Kidney (tissue), 14 donors: ENCODE measurements around the gene ALPL. TPM values are rescaled to one million over a fixed set of nuclear protein-coding genes. Genes with fewer than 3 reads are reported as not detected.

Experiments used
- DNase-seq, 5 donors: peaks; one replicate each; pipeline ENCODE4 v3.0.0-alpha.2; 2013 to 2020
- FAIRE-seq: peaks from 2 replicates; lab custom pipeline; 2012; peaks lifted over from hg19 to GRCh38; lab: Jason Lieb, UNC
- H3K27ac ChIP-seq, 2 donors: one replicate each; pipeline ENCODE4 v1.7.0; 2013; ENCODE audit warnings: low read depth in 2 of 2, low read length in 2 of 2, inconsistent platforms in 1 of 2
- H3K27me3 ChIP-seq: one replicate; pipeline ENCODE4 v1.7.1; 2013; ENCODE audit warnings: low read length, inconsistent platforms; ENCODE audit not compliant: control insufficient read depth, insufficient read depth
- H3K36me3 ChIP-seq, 3 donors: one replicate each; pipeline versions ENCODE4 v1.7.0 to v1.7.1; 2013; ENCODE audit warnings: low read length in 3 of 3, control low read depth in 1 of 3, inconsistent platforms in 1 of 3; ENCODE audit not compliant: insufficient read depth in 3 of 3, control insufficient read depth in 2 of 3
- H3K4me1 ChIP-seq, 3 donors: one replicate each; pipeline versions ENCODE4 v1.7.0 to v1.7.1; 2013; ENCODE audit warnings: low read length in 3 of 3, inconsistent platforms in 1 of 3, low read depth in 1 of 3; ENCODE audit not compliant: control insufficient read depth in 2 of 3, insufficient read depth in 2 of 3
- H3K4me3 ChIP-seq, 3 donors: one replicate each; pipeline versions ENCODE4 v1.7.0 to v1.8.1; 2013; ENCODE audit warnings: low read length in 3 of 3, control low read depth in 1 of 3, inconsistent platforms in 1 of 3
- H3K9ac ChIP-seq, 3 donors: one replicate each; pipeline versions ENCODE4 v1.7.0 to v1.7.1; 2013; ENCODE audit warnings: low read length in 3 of 3, control low read depth in 1 of 3, inconsistent platforms in 1 of 3
- H3K9me3 ChIP-seq, 3 donors: one replicate each; pipeline versions ENCODE4 v1.7.0 to v1.7.1; 2013; ENCODE audit warnings: low read length in 3 of 3, control low read depth in 1 of 3, inconsistent platforms in 1 of 3; ENCODE audit not compliant: control insufficient read depth in 2 of 3, insufficient read depth in 1 of 3
- CTCF ChIP-seq: IDR thresholded peaks from 3 replicates; pipeline ENCODE4 v1.5.1; 2012; ENCODE audit warnings: mild to moderate bottlenecking, moderate library complexity, borderline replicate concordance; ENCODE audit not compliant: insufficient read depth; ENCODE audit errors: extremely low read depth
- intact Hi-C: fragments of 100-400 bp; cut with DNase I; formaldehyde crosslinking; loops from one replicate; pipeline ENCODE4 v1.11.1; 2022
- polyA plus RNA-seq: library from polyadenylated mRNA; stranded (reverse); fragments of 350-450 nt; fragmentation: Illumina TruSeq; extraction: RNeasy Lipid Tissue Mini Kit (QIAGEN cat#74804); gene quantifications from one replicate; pipeline ENCODE4 v1.2.3, GENCODE V29; 2014; ENCODE audit warnings: low read depth, low replicate concordance; ENCODE audit not compliant: insufficient read depth
- total RNA-seq: library from RNA; stranded (reverse); fragmentation: NEBNext Ultra II Directional; extraction: Animal tissue kit (Norgen Biotek cat#: 25700); gene quantifications from one replicate; pipeline ENCODE4 v1.2.1, GENCODE V29; 2021
- donor health status: control.
- donor health status: control.
- donor health status: control.
- donor health status: control.
- donor health status: control.
- donor health status: DM: yes; HTN: yes; CAD: no.
- donor health status: Normal renal cell carcinoma (clear cell type).

ALPL gene
- total and polyA plus RNA-seq, 2 donors from 2014 or later = 8.4 to 133 TPM

DNA sequence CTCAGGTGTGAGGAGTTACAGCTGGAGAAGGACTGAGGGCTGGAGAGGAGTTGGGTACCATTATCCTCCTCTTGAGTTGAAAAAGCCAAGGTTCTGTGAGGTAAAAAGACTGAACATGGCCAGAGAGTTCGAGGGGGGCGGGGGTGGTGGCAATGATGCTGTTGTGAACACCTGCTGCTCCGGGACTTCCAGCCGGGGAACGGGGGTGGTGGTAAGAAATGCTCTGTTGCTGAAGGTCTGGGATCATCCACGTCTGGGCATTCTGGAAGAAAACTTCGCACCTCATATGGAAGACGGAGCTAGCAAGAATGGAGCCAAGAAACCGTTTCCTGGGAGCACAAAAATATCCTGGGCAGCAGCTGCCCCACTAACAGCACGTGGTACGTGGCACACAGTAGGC, 20.1 kb upstream of the ALPL start:
- intact Hi-C loops = no loop called here
- H3K9ac ChIP-seq = no peak overlapping the region
- H3K27ac ChIP-seq = no peak overlapping the region
- no peak overlapping the region for H3K4me3 ChIP-seq
- no peaks in the 10 kb centered on the region for H3K9me3 ChIP-seq
- H3K4me1 ChIP-seq = no peaks in the 10 kb centered on the region
- FAIRE-seq (no peak), DNase-seq (no peak)
- H3K36me3 ChIP-seq = no peaks in the 10 kb centered on the region
- H3K27me3 ChIP-seq = no peaks in the 10 kb centered on the region
- TF ChIP-seq CTCF = no peak

- Histone ChIP-seq H3K27ac (no peak overlapping the region), H3K9ac (no peak overlapping the region), H3K9me3 (no peaks in the 10 kb centered on the region), H3K4me3 (no peak overlapping the region), H3K27me3 (no peaks in the 10 kb centered on the region), H3K36me3 (no peaks in the 10 kb centered on the region), H3K4me1 (no peaks in the 10 kb centered on the region)
- FAIRE-seq (no peak), DNase-seq (peak in 1 of 5 donors; percentile 28)
- TF ChIP-seq CTCF = peak; percentile 16
- intact Hi-C loops = no loop called here
Observed at GRCh38 chr1:21490774-21491487, 18.3 kb upstream of the ALPL start.

DNA sequence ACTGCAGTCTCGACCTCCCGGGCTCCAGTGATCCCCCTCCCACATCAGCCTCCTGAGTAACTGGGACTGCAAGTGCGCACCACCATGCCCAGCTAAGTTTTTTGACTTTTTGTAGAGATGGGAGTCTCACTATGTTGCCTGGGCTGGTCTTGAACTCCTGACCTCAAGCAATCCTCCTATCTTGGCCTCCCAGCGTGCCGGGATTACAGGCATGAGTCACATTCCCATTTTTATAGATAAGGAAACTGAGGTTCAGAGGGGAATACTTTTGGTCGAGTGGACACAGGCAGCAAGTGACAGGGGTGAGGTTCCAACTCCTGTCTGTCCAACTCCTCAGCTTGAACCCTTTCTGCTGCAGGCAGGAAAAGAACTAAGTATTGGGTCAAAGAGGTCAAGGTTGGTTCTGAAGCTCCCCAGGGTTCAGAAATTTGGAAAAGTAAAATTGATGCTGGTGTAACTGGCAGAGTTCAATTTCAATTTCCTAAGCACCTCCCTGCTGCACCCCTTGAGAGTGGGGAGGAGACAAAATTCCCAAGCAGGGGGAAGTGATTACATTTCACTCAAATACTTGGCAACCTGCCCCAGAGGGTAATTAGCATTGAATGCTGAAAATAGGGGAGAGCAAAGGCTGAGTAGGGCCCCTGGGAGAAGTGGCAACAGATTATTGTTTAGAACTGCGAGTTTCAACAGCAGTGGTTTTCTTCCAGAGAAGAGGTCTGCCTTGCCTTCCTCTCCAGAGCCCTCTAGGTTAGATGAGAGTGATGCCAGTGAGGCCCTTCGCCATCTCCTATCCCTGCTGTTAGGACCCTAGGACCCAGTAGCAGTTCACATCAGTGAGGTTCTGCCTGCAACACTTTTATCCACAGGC, 17.5 kb upstream of the ALPL start:
- Histone ChIP-seq H3K27me3 (no peaks in the 10 kb centered on the region), H3K36me3 (no peaks in the 10 kb centered on the region), H3K4me3 (no peak overlapping the region), H3K4me1 (no peaks in the 10 kb centered on the region), H3K27ac (no peak overlapping the region), H3K9ac (no peak overlapping the region), H3K9me3 (no peaks in the 10 kb centered on the region)
- DNase-seq = peak in 3 of 5 donors; percentile 20 to 84 (median 48)
- FAIRE-seq = no peak
- TF ChIP-seq CTCF = no peak
- intact Hi-C loops = no loop called here
